Pons (tissue), 1 donor: Measurements from ENCODE around the gene NBDY.
"Not testable (repeated sequence)": the region's sequence is repeated elsewhere in the genome, so short reads cannot be mapped to it uniquely, and the experiment has no call there.

Experiments used
- DNase-seq: peaks from one replicate; pipeline ENCODE4 v3.0.0-alpha.2; 2016; ENCODE audit warnings: low spot score

Gene NBDY

GRCh38 chrX:56800801-56801200, 71.8 kb downstream of the NBDY start:
- no peak for DNase-seq

DNA sequence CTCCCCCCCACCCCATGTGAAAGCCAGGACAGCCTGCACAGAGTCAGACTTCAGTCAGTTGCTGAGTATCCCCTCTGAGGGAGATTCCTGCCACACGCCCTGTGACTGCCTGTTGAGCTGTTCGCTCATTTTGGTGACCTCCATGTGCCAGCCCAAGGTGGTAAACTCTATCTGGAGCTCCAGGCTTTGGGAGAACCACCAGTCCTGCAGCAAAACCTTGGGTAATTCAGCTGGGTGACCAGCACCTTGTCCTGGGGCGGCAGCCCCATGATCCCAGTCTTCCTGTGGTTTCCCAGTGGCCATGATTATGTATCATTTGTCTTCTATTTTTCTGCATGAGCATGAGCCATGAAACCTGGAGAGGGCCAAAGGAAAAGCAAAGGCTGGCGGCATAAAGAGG, 73.4 kb downstream of the NBDY start:
- no peak for DNase-seq

GRCh38 chrX:56802921-56803849, 74.1 kb downstream of the NBDY start:
- peak; percentile 91 for DNase-seq

DNA sequence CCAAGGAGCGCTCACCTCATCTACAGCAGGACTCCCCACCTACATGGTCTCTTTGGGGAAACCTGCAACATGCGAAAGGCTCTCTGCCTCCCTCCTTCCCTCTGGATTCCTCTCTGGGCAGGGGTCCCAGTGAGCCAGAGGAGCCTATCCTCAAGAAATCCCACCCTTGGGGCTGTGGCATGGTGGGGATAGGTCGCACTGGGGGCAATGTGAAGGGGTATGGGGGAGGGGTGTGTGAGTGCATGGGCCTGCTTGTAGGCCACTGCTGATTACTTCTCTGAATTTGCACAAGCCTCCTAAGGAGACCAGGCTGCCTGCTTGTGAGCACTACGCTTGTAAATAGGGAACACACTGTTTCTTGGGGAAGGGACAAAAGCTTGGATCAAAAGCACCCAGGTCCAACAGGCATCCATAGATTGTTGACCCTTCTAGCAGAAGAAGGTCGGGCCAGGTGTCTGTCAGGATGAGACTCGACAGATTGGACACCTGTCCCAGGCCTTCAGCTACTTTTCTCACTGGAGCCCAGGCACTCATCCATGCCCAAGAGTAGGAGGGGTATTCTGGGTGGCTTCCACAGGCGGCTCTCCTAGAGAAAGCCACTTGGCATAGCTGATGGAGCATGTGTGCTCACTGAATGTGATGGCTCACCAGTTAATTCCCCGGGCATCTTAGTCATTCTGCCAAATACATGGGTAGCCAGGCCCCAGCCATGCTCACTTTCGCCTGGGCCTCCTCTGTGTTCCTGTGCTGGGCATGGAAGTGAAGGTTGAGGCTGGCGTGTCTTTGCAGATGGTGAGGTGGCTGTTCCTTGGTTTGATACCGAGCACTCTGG, 75.0 kb downstream of the NBDY start:
- no peak for DNase-seq

DNA sequence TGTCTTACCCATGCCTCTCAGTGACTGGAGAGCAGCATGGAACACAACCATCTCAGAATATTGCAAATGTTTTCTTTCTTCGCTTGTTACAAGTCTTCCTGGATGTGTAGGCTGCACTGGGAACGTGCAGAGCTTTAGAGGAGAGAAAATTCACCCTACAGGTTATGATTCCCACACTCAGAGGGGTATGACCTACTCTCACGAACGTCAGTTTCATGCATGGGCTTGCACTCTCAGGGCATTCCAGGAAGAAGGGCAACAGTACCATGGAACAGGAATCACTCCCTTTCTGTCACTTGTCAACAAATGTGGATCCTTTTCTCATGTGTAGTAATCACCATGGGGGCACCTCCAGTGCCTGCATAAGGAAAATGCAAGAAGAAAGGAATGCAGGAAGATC, 75.8 kb downstream of the NBDY start:
- DNase-seq, result no peak

- DNase-seq, result no peak
Measured at GRCh38 chrX:56805399-56805798, 76.4 kb downstream of the NBDY start.

GRCh38 chrX:56806176-56806575, 77.1 kb downstream of the NBDY start:
- not testable (repeated sequence) for DNase-seq

GRCh38 chrX:56811599-56811998, 82.6 kb downstream of the NBDY start:
- no peak for DNase-seq

- DNase-seq, result no peak
Measured at GRCh38 chrX:56812515-56813105, 83.6 kb downstream of the NBDY start.

GRCh38 chrX:56813318-56813837, 84.3 kb downstream of the NBDY start:
- peak; percentile 24 for DNase-seq

GRCh38 chrX:56817179-56817578, 88.1 kb downstream of the NBDY start:
- DNase-seq, result no peak

DNA sequence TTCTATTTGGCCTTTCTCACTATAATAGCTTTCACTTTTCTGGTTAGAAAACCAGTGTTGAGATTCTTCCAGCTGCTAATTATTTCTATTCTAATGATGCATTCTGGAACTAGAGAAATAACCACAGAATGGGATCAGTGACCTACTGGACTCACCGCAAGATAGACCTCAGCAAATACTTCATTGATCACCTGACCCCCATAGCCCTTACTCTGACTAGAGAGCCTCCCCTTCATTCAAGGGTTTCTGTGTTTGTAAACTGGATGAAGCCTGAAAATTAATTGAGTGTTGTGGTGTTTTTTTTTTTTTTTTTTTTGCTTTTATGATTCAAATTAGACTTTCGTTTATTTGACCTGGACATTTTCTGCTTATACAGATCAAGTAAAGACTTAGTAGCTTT, 97.0 kb downstream of the NBDY start:
- no peak for DNase-seq

- DNase-seq, result no peak
Measured at GRCh38 chrX:56833626-56834025, 104.6 kb downstream of the NBDY start.

- no peak for DNase-seq
Measured at GRCh38 chrX:56853436-56853835, 124.4 kb downstream of the NBDY start.

DNA sequence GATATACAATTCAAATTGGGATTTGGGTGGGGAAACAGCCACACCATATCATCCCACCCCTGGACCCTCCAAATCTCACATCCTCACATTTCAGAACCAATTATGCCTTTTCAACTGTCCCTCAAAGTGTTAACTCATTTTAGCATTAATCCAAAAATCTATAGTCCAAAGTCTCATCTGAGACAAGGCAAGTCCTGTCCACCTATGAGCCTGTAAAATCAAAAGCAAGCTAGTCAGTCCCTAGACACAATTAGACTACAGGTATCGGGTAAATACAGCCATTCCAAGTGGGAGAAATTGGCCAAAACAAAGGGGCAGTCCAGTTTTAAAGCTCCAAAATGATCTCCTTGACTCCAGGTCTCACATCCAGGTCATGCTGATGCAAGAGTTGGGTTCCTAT, 128.0 kb downstream of the NBDY start:
- no peak for DNase-seq

GRCh38 chrX:56860888-56861287, 131.8 kb downstream of the NBDY start:
- DNase-seq, result no peak
